Loucy (cell line): ENCODE data around the gene ACTRT2.

Experiments used
- H2AFZ ChIP-seq: fragments of 200-600 bp; sonication (generic); 2 replicates; pipeline ENCODE4 v1.6.0; 2016; ENCODE audit warnings: antibody characterized with exemption, mild to moderate bottlenecking, low read length, moderate library complexity
- H3F3A ChIP-seq: fragments of 200-600 bp; 2 replicates; pipeline ENCODE4 v1.6.0; 2016; ENCODE audit warnings: antibody characterized with exemption, low read depth, mild to moderate bottlenecking
- H3K27me3 ChIP-seq: fragments of 200-600 bp; sonication (generic); 2 replicates; pipeline ENCODE4 v1.6.1; 2014; ENCODE audit warnings: low read length, mild to moderate bottlenecking; ENCODE audit not compliant: insufficient read depth, poor library complexity, severe bottlenecking
- H3K36me3 ChIP-seq: fragments of 200-600 bp; sonication (generic); 2 replicates; pipeline ENCODE4 v1.6.1; 2016; ENCODE audit warnings: low read length; ENCODE audit not compliant: insufficient read depth
- H3K4me1 ChIP-seq: fragments of 200-600 bp; sonication (generic); 2 replicates; pipeline ENCODE4 v1.5.1; 2014; ENCODE audit warnings: low read length, mild to moderate bottlenecking; ENCODE audit not compliant: insufficient read depth, poor library complexity, severe bottlenecking
- H3K4me2 ChIP-seq: fragments of 200-600 bp; sonication (generic); 2 replicates; pipeline ENCODE4 v1.6.0; 2014; ENCODE audit warnings: antibody characterized with exemption, low read length, low read depth, mild to moderate bottlenecking; ENCODE audit not compliant: poor library complexity, severe bottlenecking
- H3K4me3 ChIP-seq: fragments of 200-600 bp; sonication (generic); 2 replicates; pipeline ENCODE4 v1.5.1; 2014; ENCODE audit warnings: low read length, mild to moderate bottlenecking, mixed read lengths; ENCODE audit not compliant: poor library complexity, severe bottlenecking
- H3K79me2 ChIP-seq: fragments of 200-600 bp; sonication (generic); 2 replicates; pipeline ENCODE4 v1.6.1; 2014; ENCODE audit warnings: low read length; ENCODE audit not compliant: insufficient read depth
- H3K9ac ChIP-seq: fragments of 200-600 bp; sonication (generic); 2 replicates; pipeline ENCODE4 v1.6.0; 2014; ENCODE audit warnings: mild to moderate bottlenecking, low read depth, low read length, moderate library complexity; ENCODE audit not compliant: poor library complexity, severe bottlenecking
- H3K9me2 ChIP-seq: fragments of 200-600 bp; sonication (generic); replicated peaks from 2 replicates; pipeline ENCODE4 v1.6.1; 2016; ENCODE audit warnings: low read depth, low read length, mixed read lengths
- H3K9me3 ChIP-seq: fragments of 200-600 bp; sonication (generic); 2 replicates; pipeline ENCODE4 v1.6.1; 2014; ENCODE audit warnings: mild to moderate bottlenecking, antibody characterized with exemption, low read length, low read depth; ENCODE audit not compliant: insufficient read depth
- H4K20me1 ChIP-seq: fragments of 200-600 bp; sonication (generic); 2 replicates; pipeline ENCODE4 v1.6.0; 2014; ENCODE audit warnings: antibody characterized with exemption, low read length, mild to moderate bottlenecking; ENCODE audit not compliant: insufficient read depth, poor library complexity, severe bottlenecking
- EZH2phosphoT487 ChIP-seq: fragments of 200-600 bp; IDR thresholded peaks from 2 replicates; pipeline ENCODE4 v1.6.1; 2018; ENCODE audit warnings: antibody characterized with exemption, mild to moderate bottlenecking, moderate library complexity, borderline replicate concordance
- TF ChIP-seq, protein P1 (sequence below): fragments of 200-600 bp; sonication (generic); conservative IDR thresholded peaks from 2 replicates; pipeline ENCODE4 v1.5.1; 2014; ENCODE audit warnings: mild to moderate bottlenecking, antibody characterized with exemption, low read length

Gene ACTRT2

GRCh38 chr1:3061981-3062615 lies 40.8 kb downstream of the ACTRT2 start:
- no peak overlapping the region for H3K4me3 ChIP-seq
- no peak overlapping the region for H2AFZ ChIP-seq
- no peaks in the 10 kb centered on the region for H3K9me3 ChIP-seq
- H3K4me2 ChIP-seq: no peak overlapping the region
- peaks cover 23% of the 10 kb centered on the region; the same call in 1 of the 2 replicates for H3K79me2 ChIP-seq
- H3F3A ChIP-seq: no peaks in the 10 kb centered on the region
- no peaks in the 10 kb centered on the region for H3K9me2 ChIP-seq
- peaks cover 14% of the 10 kb centered on the region for H3K4me1 ChIP-seq
- no peaks in the 10 kb centered on the region for H3K27me3 ChIP-seq
- H4K20me1 ChIP-seq: no peaks in the 10 kb centered on the region
- no peaks in the 10 kb centered on the region for H3K36me3 ChIP-seq
- TF ChIP-seq, protein P1, sequence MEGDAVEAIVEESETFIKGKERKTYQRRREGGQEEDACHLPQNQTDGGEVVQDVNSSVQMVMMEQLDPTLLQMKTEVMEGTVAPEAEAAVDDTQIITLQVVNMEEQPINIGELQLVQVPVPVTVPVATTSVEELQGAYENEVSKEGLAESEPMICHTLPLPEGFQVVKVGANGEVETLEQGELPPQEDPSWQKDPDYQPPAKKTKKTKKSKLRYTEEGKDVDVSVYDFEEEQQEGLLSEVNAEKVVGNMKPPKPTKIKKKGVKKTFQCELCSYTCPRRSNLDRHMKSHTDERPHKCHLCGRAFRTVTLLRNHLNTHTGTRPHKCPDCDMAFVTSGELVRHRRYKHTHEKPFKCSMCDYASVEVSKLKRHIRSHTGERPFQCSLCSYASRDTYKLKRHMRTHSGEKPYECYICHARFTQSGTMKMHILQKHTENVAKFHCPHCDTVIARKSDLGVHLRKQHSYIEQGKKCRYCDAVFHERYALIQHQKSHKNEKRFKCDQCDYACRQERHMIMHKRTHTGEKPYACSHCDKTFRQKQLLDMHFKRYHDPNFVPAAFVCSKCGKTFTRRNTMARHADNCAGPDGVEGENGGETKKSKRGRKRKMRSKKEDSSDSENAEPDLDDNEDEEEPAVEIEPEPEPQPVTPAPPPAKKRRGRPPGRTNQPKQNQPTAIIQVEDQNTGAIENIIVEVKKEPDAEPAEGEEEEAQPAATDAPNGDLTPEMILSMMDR: no peak
- TF ChIP-seq EZH2phosphoT487: no peak
- no peak overlapping the region for H3K9ac ChIP-seq

DNA sequence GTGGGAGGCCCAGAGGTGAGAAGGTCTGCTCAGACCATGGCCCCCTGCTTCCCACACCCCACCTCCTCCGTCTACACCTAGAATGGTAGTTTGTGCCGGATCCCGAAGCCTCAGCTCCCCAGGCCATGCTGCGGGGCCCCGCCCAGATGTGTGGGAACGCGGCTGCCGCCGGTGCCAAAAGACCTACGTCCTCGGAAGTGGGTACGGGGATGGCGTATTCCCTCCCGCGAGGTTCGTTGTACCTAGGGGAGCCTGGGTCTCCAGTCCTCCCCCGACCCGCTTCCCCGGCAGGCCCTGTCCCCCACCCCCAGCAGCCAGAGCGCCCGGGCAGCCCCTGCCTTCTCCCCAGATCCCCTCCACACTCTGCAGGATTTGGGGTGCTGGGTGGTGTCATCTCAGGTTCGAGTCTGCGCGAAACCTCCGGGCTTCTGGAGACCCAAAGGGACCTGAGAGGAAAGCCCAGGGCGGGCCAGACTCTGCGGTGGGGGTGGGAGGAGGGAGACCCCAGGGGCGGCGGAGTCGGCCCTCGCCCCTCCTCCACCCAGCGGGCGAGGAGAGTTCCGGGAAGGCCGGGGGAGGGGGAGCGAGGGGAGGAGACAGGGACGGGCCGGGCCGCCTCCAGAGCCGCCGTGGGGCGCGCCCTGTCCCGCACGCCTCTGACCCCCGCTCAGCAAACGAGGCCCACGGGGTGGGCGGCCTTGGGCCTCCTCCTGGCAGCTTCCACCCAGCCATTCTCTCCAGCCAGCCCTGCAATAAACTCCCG lies 41.5 kb downstream of the ACTRT2 start:
- H3K4me3 ChIP-seq: no peak overlapping the region
- H3K4me2 ChIP-seq: no peak overlapping the region
- no peaks in the 10 kb centered on the region for H3K27me3 ChIP-seq
- no peak overlapping the region for H2AFZ ChIP-seq
- TF ChIP-seq, protein P1: no peak
- no peak for TF ChIP-seq EZH2phosphoT487
- peaks cover 30% of the 10 kb centered on the region; the same call in 1 of the 2 replicates for H3K79me2 ChIP-seq
- no peaks in the 10 kb centered on the region for H4K20me1 ChIP-seq
- H3F3A ChIP-seq: no peaks in the 10 kb centered on the region
- no peaks in the 10 kb centered on the region for H3K36me3 ChIP-seq
- no peaks in the 10 kb centered on the region for H3K9me2 ChIP-seq
- peaks cover 21% of the 10 kb centered on the region for H3K4me1 ChIP-seq
- no peaks in the 10 kb centered on the region for H3K9me3 ChIP-seq
- no peak overlapping the region for H3K9ac ChIP-seq

DNA sequence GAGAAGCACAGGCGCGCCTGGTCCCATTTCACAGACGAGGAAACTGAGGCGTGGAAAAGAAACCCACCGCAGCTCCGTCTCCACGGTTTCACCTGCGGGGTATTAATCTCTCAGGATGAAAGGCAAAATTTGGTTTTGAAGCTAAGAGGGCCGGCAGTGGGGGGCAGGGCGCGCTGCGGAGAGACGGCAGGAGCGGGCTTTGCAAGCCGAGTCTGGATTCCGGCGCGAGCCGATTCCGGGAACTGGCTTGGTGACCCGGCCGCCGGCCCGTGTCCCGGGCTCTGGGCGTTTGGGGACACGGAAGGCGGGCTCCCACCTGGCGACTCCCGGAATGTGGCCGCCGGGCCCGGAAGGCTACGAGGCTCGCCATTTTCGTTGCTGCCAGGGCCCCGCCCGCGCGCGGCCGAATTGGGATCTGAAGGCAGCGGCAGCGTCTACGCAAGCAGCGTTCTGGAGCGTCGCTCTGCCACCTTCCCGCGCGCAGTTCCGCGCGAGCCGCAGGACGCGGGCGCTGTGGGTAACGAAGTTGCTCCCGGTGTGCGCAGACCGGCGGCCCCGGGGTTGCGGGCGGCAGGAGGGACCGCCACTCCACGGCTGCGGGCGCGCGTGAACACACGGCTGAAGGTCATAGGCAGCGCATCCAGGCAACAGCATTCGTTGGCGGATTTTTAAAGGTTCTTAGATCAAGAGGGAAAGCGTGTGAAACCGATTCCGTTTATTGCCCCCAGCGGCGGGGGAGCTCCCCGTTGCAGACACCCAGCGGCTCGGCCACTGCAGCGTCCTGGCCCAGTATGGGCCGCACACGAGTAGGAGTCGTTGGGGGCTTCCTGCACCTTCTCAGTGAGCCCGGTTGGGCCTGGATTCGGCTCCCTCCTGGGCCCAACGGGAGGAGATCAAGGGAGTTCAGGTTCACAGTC lies 42.4 kb downstream of the ACTRT2 start:
- no peak overlapping the region for H3K4me3 ChIP-seq
- H3K27me3 ChIP-seq: no peaks in the 10 kb centered on the region
- no peaks in the 10 kb centered on the region for H4K20me1 ChIP-seq
- no peak overlapping the region for H3K4me2 ChIP-seq
- H3K9me2 ChIP-seq: no peaks in the 10 kb centered on the region
- H3K9ac ChIP-seq: no peak overlapping the region
- H3K4me1 ChIP-seq: peaks cover 22% of the 10 kb centered on the region
- no peak overlapping the region for H2AFZ ChIP-seq
- peaks cover 35% of the 10 kb centered on the region; the same call in 1 of the 2 replicates for H3K79me2 ChIP-seq
- H3K36me3 ChIP-seq: no peaks in the 10 kb centered on the region
- no peaks in the 10 kb centered on the region for H3F3A ChIP-seq
- TF ChIP-seq EZH2phosphoT487: no peak
- TF ChIP-seq, protein P1: no peak
- no peaks in the 10 kb centered on the region for H3K9me3 ChIP-seq
